Measurements from ENCODE around the gene SLC16A3.
A peak's percentile ranks its signal among the peaks of the same experiment; 100 is the strongest.

Gene SLC16A3

DNA sequence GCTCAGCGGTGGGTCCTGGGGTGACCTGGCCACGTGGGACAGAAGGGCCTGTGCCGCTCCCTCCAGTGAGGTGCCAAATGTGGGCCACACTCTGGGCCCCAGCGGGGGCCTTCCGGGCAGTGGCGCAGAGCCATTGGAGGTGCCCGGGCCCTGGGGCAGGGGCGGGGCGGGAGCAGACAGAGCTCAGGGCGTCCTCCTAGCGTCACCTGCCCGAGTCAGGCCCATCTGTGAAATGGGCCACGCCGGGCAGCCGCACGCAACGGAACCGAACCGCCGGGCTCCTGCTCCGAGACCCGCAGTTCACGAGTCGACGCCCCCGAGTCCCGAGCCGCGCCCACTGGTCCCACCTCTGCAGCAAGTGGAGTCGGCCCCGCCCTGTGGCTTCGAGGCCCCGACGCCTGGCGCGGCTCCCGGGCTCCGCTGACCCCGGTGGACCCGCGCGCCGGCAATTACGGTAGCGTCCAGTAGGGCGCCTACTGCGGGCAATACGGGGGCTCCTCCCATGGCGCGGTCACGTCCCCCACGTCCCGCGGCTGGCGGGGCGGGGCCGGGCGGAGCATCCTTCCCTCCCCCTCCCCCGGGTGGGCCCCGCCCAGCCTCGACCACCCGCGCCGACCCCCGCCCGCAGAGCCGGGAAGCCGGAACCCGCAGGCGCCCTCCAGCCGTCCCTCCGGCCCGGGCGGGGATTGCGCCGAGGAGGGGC lies 1.9 kb downstream of the SLC16A3 start:
- H3K27ac ChIP-seq (replicated peaks) = peak overlapping the region; percentile 94
- H3K27me3 ChIP-seq (ENCODE audit: insufficient read depth, poor library complexity, severe bottlenecking) = no peaks in the 10 kb centered on the region
- peak overlapping the region; percentile 86 for H3K4me3 ChIP-seq (replicated peaks; ENCODE audit: insufficient read depth, low read length)
- no peak; the same call in 1 of the 2 replicates for TF ChIP-seq POLR2AphosphoS5 (IDR thresholded peaks at IDR 0.05; ENCODE audit: low read depth)
- TF ChIP-seq, protein P1, sequence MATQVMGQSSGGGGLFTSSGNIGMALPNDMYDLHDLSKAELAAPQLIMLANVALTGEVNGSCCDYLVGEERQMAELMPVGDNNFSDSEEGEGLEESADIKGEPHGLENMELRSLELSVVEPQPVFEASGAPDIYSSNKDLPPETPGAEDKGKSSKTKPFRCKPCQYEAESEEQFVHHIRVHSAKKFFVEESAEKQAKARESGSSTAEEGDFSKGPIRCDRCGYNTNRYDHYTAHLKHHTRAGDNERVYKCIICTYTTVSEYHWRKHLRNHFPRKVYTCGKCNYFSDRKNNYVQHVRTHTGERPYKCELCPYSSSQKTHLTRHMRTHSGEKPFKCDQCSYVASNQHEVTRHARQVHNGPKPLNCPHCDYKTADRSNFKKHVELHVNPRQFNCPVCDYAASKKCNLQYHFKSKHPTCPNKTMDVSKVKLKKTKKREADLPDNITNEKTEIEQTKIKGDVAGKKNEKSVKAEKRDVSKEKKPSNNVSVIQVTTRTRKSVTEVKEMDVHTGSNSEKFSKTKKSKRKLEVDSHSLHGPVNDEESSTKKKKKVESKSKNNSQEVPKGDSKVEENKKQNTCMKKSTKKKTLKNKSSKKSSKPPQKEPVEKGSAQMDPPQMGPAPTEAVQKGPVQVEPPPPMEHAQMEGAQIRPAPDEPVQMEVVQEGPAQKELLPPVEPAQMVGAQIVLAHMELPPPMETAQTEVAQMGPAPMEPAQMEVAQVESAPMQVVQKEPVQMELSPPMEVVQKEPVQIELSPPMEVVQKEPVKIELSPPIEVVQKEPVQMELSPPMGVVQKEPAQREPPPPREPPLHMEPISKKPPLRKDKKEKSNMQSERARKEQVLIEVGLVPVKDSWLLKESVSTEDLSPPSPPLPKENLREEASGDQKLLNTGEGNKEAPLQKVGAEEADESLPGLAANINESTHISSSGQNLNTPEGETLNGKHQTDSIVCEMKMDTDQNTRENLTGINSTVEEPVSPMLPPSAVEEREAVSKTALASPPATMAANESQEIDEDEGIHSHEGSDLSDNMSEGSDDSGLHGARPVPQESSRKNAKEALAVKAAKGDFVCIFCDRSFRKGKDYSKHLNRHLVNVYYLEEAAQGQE (IDR thresholded peaks at IDR 0.05; ENCODE audit: insufficient replicate concordance, low read depth) = no peak
- TF ChIP-seq SPI1 (IDR thresholded peaks at IDR 0.05; ENCODE audit: borderline replicate concordance, low read depth) = no peak
- no peak for TF ChIP-seq GABPA (IDR thresholded peaks at IDR 0.05; ENCODE audit: low read depth)
- TF ChIP-seq CTCF (IDR thresholded peaks at IDR 0.05; ENCODE audit: insufficient read depth, low read length) = no peak
- DNase-seq (ENCODE audit: low read depth in 1 of 2, low spot score in 1 of 2) = peak; percentile 77 to 82

- H3K4me3 ChIP-seq (replicated peaks; ENCODE audit: insufficient read depth, low read length) = peak overlapping the region; percentile 86
- DNase-seq (ENCODE audit: low read depth in 1 of 2, low spot score in 1 of 2) = peak; percentile 76 to 77
- no peaks in the 10 kb centered on the region for H3K27me3 ChIP-seq (ENCODE audit: insufficient read depth, poor library complexity, severe bottlenecking)
- no peak for TF ChIP-seq SPI1 (IDR thresholded peaks at IDR 0.05; ENCODE audit: borderline replicate concordance, low read depth)
- no peak for TF ChIP-seq CTCF (IDR thresholded peaks at IDR 0.05; ENCODE audit: insufficient read depth, low read length)
- H3K27ac ChIP-seq (replicated peaks) = peak overlapping the region; percentile 94
Observed at GRCh38 chr17:82231312-82231561, 2.4 kb downstream of the SLC16A3 start.

DNA sequence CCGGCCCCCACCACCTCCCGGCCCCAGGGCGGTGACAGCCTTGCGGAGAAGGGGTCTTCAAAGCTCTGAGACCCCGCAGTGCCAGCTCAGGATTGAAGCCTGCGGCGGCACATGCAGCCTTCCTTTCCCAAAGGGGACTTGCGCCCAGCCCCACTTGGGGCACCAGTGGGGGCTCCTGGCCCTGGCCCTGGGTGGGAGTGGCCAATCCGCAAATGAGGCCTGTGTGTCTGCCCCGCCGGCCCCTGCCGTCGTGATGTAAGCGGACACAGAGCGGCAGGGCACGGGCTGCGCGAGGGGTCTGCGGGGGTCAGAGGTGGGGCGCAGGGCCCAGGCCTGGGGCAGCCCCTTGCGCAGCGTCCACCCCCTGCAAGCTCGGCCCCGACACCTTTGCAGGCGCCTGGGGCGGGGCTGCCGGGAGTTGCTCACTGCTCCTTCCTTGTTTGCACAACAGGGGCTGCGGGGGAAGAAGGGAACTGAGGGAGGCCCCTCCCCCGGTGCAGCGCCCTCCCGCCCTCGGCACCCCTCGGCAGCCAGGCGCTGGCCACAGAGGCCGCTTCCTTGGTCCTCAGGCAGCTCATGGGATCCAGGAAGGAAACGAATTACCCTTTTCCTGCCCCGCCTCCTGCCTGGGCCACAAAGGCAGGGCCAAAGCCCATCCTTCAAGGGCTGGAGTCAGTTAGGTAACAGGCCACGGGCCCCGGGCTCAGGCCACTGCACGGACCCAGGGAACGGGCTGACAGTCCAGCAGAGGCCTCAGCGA lies 2.9 kb downstream of the SLC16A3 start:
- Histone ChIP-seq H3K4me3 (replicated peaks; ENCODE audit: insufficient read depth, low read length) (peak overlapping the region; percentile 86), H3K27ac (replicated peaks) (peak overlapping the region; percentile 94), H3K27me3 (ENCODE audit: insufficient read depth, poor library complexity, severe bottlenecking) (no peaks in the 10 kb centered on the region)
- DNase-seq (ENCODE audit: low read depth in 1 of 2, low spot score in 1 of 2) = peak; percentile 92 to 97
- TF ChIP-seq SPI1 (IDR thresholded peaks at IDR 0.05; ENCODE audit: borderline replicate concordance, low read depth) (peak; percentile 66; the same call in 1 of the 2 replicates), POLR2AphosphoS5 (IDR thresholded peaks at IDR 0.05; ENCODE audit: low read depth) (peak; percentile 47; the same call in 1 of the 2 replicates), CTCF (IDR thresholded peaks at IDR 0.05; ENCODE audit: insufficient read depth, low read length) (no peak)

- DNase-seq (ENCODE audit: low read depth in 1 of 2, low spot score in 1 of 2) = peak in 1 of 2 experiments; percentile 64
- Histone ChIP-seq H3K4me3 (replicated peaks; ENCODE audit: insufficient read depth, low read length) (peak overlapping the region; percentile 86), H3K27ac (replicated peaks) (peak overlapping the region; percentile 94), H3K27me3 (ENCODE audit: insufficient read depth, poor library complexity, severe bottlenecking) (no peaks in the 10 kb centered on the region)
- TF ChIP-seq, protein P1 (IDR thresholded peaks at IDR 0.05; ENCODE audit: insufficient replicate concordance, low read depth) = no peak
- peak; percentile 2; the same call in 1 of the 2 replicates for TF ChIP-seq POLR2AphosphoS5 (IDR thresholded peaks at IDR 0.05; ENCODE audit: low read depth)
Observed at GRCh38 chr17:82232322-82232820, 3.5 kb downstream of the SLC16A3 start.

All from HL-60 (cell line).